Mammary epithelial cell (primary cell): ENCODE results near the gene KDM1B.

Experiments used
- EZH2 ChIP-seq: IDR thresholded peaks from 2 replicates; pipeline ENCODE4 v1.6.1; 2012; ENCODE audit warnings: low read length, inconsistent platforms, borderline replicate concordance
- TF ChIP-seq, protein P1 (sequence below), 2 donors: IDR thresholded peaks in 1 of 2; conservative IDR thresholded peaks in 1 of 2; 2 replicates each; pipeline ENCODE4 v1.5.1; 2011 to 2012; ENCODE audit warnings: inconsistent platforms in 2 of 2, low read length in 2 of 2, mild to moderate bottlenecking in 2 of 2, control low read depth in 1 of 2, low read depth in 1 of 2; ENCODE audit not compliant: insufficient read depth in 1 of 2; ENCODE audit errors: extremely low read depth in 1 of 2

DNA sequence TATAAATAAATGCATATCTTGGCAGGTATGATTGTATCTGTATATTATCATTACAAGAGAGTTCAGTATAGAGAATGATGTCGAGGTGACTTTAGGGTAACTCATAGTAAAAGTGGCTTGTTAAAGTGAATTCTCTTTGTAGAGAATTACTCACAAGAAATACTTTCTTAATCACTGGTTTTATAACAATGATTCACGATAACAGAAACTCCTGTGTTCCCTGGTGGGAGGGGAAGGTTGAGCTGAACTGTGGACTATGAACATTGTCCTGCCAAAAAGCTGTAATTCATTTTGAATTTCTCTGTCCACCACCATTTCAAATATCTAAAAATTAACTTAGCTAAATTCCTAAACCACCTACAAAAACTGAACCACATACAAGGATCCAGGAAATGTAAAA is 8.1 kb upstream of the KDM1B start:
- TF ChIP-seq, protein P1, sequence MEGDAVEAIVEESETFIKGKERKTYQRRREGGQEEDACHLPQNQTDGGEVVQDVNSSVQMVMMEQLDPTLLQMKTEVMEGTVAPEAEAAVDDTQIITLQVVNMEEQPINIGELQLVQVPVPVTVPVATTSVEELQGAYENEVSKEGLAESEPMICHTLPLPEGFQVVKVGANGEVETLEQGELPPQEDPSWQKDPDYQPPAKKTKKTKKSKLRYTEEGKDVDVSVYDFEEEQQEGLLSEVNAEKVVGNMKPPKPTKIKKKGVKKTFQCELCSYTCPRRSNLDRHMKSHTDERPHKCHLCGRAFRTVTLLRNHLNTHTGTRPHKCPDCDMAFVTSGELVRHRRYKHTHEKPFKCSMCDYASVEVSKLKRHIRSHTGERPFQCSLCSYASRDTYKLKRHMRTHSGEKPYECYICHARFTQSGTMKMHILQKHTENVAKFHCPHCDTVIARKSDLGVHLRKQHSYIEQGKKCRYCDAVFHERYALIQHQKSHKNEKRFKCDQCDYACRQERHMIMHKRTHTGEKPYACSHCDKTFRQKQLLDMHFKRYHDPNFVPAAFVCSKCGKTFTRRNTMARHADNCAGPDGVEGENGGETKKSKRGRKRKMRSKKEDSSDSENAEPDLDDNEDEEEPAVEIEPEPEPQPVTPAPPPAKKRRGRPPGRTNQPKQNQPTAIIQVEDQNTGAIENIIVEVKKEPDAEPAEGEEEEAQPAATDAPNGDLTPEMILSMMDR (conservative IDR thresholded peaks at IDR 0.05 in 1 of 2, IDR thresholded peaks at IDR 0.05 in 1 of 2; ENCODE audit: extremely low read depth in 1 of 2, insufficient read depth in 1 of 2, low read depth in 1 of 2, low read length in 2 of 2), result no peak
- TF ChIP-seq EZH2, result no peak
